ENCODE measurements around the gene ISOC2.

ISOC2 gene

GRCh38 chr19:55489711-55490477, 28.5 kb upstream of the ISOC2 start:
- DNase-seq (ENCODE audit: low spot score): no peak

GRCh38 chr19:55488986-55489710, 27.7 kb upstream of the ISOC2 start:
- no peak for DNase-seq (ENCODE audit: low spot score)

DNA sequence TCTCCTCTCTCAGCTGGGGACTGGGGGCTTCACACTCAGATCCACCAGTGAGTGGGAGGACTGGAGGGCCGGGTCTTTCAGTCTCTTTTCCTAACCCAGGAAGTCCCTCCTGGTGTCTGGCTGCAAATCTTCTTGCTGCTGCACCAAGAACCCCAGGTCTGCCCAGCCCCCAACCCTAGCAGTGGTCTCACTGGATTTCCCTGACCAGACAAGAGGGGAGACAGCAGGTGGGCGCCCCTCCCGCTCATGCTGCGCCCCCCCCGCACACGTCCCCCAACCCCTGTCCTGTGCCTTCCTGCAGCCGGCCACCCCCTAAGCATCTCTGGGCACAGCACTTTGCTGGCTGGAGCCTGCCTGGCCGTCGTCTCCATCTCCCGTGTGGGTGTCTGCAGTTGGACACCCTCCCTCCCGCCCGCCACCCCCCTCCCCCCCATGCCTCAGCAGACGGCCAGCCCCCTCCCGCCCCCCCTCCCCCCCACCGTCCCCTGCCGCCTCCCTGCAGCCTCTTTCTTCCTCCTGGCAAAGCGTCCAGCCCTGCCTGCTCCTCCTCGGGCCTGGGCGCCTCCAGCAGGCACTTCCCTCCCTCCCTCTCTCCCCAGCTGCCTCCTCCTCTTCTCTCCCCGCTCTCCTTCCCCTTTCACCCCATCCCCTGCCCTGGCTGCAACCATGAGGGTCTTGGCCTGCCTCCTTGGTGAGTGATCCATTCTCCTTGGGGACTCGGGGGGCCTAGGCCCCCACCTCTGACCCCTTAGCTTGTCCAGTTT, 26.7 kb upstream of the ISOC2 start, which contains the start of gene SSC5D:
SSC5D (plus strand) TSS at position 513 of the 764 bp plus-strand sequence; CDS start at position 667, 154 bp downstream.
- DNase-seq (ENCODE audit: low spot score): no peak

DNA sequence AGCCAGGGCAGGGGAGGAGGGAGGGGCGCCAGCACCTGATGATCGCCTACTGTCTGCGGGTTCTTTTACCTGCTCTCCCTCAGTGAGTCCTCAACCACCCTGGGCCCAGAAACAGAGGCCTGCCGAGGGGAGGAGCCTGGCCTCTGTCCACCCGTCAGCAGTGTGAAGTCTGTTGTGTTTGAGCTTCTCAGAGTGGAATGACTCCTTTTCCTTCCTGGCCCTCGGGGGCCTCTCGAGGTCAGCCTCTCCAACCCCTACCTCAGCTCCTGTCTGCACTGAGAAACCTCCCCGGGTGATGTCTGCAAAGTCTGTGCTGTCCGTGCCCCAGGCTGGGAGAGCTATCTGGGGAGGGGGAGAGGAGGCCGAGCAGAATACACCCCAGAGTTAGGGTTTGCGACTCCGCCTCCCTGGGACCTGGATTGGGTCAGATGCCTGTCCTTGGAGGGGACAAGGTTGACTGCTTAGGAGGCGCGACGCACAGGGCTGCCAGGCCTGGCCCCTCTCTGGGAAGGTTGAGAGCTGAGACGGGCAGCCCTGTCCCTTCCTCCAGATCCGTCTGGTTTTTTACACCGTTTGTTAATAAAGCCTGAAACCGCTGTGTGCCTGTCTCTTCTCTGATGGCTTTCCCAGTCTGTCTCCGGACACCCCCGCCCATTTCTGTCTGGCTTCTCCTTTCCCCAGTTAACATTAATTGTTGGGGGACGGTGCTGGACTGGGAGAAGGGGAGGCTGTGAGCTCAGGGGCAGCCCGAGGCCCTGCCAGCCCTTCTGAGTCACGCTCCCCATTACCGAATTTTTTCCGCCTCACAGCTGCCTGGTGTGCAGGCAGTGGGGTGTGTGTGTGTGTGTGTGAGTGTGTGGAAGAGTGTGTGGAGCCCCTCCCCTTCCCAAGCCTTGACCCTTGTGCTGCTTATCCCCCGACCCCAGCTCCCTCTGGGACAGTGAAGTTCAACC, 25.8 kb upstream of the ISOC2 start:
- no peak for DNase-seq (ENCODE audit: low spot score)

GRCh38 chr19:55486043-55486970, 24.9 kb upstream of the ISOC2 start:
- no peak for DNase-seq (ENCODE audit: low spot score)

DNA sequence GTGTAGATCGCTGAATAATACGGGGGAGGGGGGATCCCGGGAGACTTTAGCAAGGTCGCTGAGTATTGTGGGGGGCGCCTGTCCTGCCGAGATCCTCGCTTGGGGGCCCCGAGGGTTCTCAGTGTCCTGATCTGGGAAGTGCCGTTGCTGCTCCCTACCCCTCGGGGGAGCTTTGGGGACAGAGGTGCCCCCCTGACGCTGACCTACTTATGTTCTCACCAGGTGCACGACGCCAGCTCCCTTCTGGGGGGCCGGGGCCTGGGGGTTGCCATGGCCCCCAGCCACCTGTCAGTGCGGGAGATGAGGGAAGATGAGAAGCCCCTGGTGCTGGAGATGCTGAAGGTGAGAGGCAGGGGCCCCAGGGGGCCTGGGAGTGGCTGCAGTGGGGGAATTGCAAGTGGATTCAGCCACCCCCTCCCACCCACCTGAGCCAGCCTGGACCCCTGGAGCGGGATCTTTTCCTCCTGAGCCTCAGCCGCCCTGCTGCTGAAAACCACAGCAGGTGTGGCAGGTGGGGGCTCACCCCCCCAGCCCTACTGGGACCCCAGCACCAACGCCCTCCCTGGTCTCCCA, 24.1 kb upstream of the ISOC2 start:
- no peak for DNase-seq (ENCODE audit: low spot score)

- peak; percentile 69 for DNase-seq (ENCODE audit: low spot score)
Measured at GRCh38 chr19:55484593-55485438, 23.4 kb upstream of the ISOC2 start, which contains the start of gene NAT14. Gene NAT14 (plus strand): TSS chr19:55485188. CDS start chr19:55485709, 521 bp downstream.

DNA sequence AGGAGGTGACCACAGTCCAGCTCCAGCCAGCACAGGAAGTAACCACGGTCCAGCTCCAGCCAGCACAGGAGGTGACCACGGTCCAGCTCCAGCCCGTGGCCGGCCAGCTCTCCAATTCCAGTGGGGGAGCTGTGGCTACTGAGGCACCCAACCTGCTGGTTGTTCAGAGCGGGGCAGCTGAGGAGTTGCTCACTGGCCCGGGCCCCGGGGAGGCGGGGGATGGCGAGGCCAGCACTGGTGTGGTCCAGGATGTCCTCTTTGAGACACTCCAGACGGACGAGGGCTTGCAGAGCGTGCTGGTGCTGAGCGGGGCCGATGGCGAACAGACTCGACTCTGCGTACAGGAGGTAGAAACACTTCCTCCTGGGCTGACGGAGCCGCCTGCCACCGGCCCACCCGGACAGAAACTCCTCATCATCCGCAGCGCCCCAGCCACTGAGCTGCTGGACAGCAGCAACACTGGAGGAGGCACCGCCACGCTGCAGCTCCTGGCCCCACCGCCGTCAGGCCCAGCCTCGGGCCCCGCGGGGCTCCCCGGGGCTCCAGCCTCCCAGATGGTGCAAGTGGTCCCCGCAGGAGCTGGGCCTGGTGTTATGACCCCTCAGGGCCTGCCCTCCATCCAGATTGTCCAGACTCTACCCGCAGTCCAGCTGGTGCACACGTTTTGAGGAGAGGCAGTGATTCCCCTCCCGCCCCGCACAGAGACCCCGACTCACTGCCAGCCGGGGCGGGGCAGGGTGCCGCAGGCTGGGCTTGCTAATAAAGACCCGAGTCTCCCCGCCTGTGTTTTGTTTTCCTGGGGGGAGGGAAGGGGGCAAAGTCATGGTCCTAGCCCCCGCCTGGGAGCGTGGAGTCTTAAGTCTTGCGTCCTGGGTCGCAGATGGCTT, 22.5 kb upstream of the ISOC2 start:
- DNase-seq (ENCODE audit: low spot score): no peak

- DNase-seq (ENCODE audit: low spot score): no peak
Measured at GRCh38 chr19:55482967-55483705, 21.7 kb upstream of the ISOC2 start.

- DNase-seq (ENCODE audit: low spot score): no peak
Measured at GRCh38 chr19:55482156-55482961, 20.9 kb upstream of the ISOC2 start.

DNA sequence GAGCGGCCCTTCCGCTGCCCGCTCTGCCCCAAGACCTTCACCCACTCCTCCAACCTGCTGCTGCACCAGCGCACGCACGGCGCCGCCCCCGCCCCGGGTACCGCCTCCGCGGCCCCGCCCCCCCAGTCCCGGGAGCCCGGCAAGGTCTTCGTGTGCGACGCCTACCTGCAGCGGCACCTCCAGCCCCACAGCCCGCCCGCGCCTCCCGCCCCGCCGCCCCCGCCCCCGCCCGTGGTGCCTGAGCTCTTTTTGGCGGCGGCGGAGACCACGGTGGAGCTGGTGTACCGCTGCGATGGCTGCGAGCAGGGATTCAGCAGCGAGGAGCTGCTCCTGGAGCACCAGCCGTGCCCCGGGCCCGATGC, 20.3 kb upstream of the ISOC2 start:
- no peak for DNase-seq (ENCODE audit: low spot score)

DNA sequence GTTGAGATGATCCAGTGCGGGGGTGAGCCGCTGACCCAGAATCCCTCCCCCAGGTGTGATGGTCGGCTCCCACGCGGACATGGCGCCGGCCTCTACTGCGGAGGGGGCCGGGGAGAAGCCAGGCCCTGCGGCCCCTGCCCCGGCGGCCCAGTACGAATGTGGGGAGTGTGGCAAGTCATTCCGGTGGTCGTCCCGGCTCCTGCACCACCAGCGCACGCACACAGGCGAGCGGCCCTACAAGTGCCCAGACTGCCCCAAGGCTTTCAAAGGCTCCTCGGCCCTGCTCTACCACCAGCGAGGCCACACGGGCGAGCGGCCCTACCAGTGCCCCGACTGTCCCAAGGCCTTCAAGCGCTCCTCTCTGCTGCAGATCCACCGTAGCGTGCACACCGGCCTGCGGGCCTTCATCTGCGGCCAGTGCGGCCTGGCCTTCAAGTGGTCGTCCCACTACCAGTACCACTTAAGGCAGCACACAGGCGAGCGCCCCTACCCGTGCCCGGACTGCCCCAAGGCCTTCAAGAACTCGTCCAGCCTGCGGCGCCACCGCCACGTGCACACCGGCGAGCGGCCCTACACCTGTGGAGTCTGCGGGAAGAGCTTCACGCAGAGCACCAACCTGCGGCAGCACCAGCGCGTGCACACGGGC, 19.8 kb upstream of the ISOC2 start:
- DNase-seq (ENCODE audit: low spot score): no peak

DNA sequence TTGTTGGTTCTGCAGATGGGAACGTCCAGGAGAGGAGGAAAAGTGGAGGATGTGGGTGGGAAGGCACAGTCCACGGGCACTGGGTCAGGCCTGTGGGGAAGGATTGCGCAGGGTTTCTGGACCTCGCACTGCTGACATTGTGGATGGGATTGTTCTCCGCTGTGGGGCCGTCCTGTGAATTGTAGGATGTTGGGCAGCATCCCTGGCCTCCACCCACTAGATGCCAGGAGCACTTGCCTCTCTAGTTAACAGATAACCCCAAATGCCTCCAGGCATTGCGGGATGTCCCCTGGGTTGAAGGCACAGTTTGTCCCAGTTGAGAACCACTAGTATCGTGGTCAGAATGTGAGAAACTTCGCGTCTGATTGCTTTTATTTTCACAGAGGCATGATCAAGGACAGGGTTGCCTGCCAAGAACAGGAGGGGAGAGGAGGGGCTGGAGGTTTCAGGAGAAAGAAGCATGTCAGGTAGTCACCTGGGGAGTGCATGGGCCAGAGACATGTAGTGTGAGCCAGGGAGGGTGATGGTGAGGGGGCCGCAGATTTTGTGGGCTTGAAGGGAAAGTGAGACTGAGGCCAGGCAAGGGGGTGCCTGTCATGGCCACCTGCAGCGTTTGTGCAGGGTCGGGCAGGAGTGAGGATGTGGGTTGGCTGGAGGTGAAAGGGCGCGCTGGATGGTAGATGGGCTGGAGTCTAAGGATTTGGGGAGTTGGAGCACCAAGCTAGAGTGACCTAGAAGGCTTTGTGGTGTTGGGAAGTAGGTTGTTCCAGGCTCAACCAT, 18.2 kb upstream of the ISOC2 start:
- DNase-seq (ENCODE audit: low spot score): no peak

DNA sequence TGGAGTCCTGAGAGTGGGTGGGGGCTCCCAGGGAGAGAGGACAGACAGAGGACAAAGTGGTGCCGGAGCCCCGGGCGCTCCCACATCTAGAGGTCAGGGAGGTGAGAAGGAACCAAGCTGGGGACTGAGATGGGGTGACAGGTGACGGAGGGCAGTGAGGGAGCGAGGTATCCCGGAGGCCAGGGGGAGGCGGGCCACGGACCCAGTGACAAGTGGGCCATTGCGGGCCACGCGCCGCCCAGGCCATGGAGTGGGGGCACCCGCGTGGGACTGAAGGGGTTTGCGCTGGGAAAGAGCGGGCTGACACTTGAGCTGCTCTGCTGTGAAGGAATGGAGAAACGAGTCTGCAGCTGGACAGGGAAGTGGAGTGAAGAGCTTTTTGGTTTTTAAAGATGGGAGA, 17.6 kb upstream of the ISOC2 start:
- no peak for DNase-seq (ENCODE audit: low spot score)

DNA sequence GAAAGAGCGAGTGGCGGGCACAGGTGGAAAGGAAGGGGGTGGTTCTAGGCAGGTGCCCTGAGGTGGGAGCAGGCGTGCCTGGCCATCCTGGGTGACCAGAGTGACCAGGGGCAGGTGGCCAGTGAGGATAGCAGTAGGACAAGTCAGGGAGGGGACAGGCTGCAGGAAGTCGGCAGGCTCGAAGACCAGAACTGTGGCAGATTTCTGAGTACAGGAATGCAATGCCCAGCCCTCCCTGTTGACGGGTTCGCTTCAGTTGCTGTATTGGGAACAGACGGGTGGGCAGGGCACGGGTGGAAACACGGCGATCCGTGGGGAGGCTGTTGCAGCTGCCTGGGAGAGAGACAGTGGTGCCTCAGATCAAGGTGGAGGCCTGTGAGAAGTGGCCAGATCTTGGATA, 16.9 kb upstream of the ISOC2 start:
- DNase-seq (ENCODE audit: low spot score): no peak
